ENCODE measurements around the gene SLC17A3.

DNA sequence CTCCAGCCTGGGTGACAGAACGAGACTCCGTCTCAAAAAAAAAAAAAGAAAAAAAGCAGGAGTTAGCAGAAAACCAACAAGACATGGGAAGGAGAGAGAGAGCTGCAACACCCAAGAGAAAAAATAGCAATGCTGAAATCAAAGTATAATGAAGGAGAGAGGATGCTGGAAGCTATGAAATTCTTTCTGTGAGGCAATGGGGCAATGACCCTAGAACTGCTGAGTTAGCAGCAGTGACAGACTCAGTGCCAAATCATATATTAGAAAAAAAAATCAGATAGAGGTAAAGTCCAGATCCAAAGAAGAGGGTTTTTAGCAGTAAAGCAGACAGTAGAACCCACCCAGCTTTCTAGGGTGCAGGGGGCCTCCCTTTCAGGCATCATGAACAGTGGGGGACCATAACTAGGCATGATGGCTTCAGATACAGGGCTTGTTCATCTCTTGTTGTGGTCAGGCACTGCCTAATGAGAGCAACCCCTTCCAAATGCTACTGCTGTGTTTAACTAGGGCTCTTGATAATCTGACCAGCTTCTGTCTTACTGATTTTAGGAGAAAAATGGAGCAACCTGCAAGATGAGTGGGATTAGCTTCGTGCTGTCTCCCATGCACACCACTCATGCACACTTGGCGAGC lies 29.5 kb upstream of the SLC17A3 start:
- TF ChIP-seq POU2F2 (IDR thresholded peaks at IDR 0.05; ENCODE audit: borderline replicate concordance, low read depth, low read length): no peak
- TF ChIP-seq BRCA1 (IDR thresholded peaks at IDR 0.05; ENCODE audit: low read depth, low read length): no peak
- TF ChIP-seq, protein P1, sequence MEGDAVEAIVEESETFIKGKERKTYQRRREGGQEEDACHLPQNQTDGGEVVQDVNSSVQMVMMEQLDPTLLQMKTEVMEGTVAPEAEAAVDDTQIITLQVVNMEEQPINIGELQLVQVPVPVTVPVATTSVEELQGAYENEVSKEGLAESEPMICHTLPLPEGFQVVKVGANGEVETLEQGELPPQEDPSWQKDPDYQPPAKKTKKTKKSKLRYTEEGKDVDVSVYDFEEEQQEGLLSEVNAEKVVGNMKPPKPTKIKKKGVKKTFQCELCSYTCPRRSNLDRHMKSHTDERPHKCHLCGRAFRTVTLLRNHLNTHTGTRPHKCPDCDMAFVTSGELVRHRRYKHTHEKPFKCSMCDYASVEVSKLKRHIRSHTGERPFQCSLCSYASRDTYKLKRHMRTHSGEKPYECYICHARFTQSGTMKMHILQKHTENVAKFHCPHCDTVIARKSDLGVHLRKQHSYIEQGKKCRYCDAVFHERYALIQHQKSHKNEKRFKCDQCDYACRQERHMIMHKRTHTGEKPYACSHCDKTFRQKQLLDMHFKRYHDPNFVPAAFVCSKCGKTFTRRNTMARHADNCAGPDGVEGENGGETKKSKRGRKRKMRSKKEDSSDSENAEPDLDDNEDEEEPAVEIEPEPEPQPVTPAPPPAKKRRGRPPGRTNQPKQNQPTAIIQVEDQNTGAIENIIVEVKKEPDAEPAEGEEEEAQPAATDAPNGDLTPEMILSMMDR (IDR thresholded peaks at IDR 0.05 in 2 of 3, conservative IDR thresholded peaks at IDR 0.05 in 1 of 3; ENCODE audit: control insufficient read depth in 2 of 3, extremely low read depth in 1 of 3, insufficient read depth in 1 of 3, low read depth in 3 of 3, low read length in 3 of 3): no peak
- no peak for TF ChIP-seq NR2C2 (IDR thresholded peaks at IDR 0.05; ENCODE audit: borderline replicate concordance, control insufficient read depth, insufficient read length, low read depth)
- no peak for TF ChIP-seq HDAC6 (IDR thresholded peaks at IDR 0.05; ENCODE audit: unreplicated experiment)
- TF ChIP-seq ESRRA (IDR thresholded peaks at IDR 0.05; ENCODE audit: low read length): no peak
- no peak for TF ChIP-seq CHD2 (IDR thresholded peaks at IDR 0.05; ENCODE audit: borderline replicate concordance, low read depth, low read length)
- TF ChIP-seq EZH2 (IDR thresholded peaks at IDR 0.05; ENCODE audit: borderline replicate concordance, control insufficient read depth, low read depth, low read length): no peak
- TF ChIP-seq SP1 (IDR thresholded peaks at IDR 0.05; ENCODE audit: low read depth, low read length): no peak
- TF ChIP-seq FOXM1 (IDR thresholded peaks at IDR 0.05; ENCODE audit: low read depth, low read length): no peak
- TF ChIP-seq, protein P2, sequence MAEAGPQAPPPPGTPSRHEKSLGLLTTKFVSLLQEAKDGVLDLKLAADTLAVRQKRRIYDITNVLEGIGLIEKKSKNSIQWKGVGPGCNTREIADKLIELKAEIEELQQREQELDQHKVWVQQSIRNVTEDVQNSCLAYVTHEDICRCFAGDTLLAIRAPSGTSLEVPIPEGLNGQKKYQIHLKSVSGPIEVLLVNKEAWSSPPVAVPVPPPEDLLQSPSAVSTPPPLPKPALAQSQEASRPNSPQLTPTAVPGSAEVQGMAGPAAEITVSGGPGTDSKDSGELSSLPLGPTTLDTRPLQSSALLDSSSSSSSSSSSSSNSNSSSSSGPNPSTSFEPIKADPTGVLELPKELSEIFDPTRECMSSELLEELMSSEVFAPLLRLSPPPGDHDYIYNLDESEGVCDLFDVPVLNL (IDR thresholded peaks at IDR 0.05; ENCODE audit: low read depth, low read length): no peak
- no peak for TF ChIP-seq SMARCA5 (IDR thresholded peaks at IDR 0.05)
